GM19468 (cell line): ENCODE data around the gene P3R3URF.
A peak's percentile ranks its signal among the peaks of the same experiment; 100 is the strongest.

Experiments
- ATAC-seq: cut with Tn5 transposase; IDR thresholded peaks from one replicate; pipeline ENCODE4 v1.9.1; 2021; ENCODE audit warnings: mild to moderate bottlenecking, moderate library complexity, moderate number of reproducible peaks; ENCODE audit not compliant: unreplicated experiment; ENCODE audit errors: extremely low read depth

The P3R3URF gene

GRCh38 chr1:46134660-46135331 is 41.5 kb downstream of the P3R3URF start:
- no peak for ATAC-seq

GRCh38 chr1:46133781-46134350 is 42.4 kb downstream of the P3R3URF start:
- no peak for ATAC-seq

DNA sequence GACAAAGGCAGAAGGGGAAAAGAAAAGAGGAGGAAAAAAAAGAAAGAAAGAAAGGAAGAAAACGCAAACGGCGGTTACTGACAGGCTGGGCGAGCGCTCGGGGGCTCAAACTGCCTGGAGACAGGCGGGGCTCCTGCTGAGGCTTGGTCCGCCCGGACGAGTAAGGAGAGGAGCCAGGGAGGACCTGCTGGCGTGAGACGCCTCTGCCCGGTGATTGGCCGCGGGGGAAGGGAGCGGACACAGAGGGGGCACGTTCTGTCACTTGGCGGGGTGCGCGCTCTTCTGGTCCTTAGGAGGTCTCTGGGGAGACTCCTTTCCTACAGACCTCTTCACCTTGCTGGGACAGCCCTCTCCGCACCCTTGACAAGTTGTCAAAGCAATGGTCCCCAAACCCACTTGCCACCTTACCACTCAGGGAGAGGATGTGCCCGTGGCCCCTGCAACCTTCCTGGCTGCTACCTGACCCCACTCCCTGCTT is 43.1 kb downstream of the P3R3URF start:
- ATAC-seq, result peak; percentile 19

- peak; percentile 81 for ATAC-seq
Observed at GRCh38 chr1:46132529-46133180, 43.6 kb downstream of the P3R3URF start, which contains the start of gene PIK3R3. PIK3R3 (minus strand) TSS chr1:46132629; CDS start chr1:46131952, 677 bp downstream.

DNA sequence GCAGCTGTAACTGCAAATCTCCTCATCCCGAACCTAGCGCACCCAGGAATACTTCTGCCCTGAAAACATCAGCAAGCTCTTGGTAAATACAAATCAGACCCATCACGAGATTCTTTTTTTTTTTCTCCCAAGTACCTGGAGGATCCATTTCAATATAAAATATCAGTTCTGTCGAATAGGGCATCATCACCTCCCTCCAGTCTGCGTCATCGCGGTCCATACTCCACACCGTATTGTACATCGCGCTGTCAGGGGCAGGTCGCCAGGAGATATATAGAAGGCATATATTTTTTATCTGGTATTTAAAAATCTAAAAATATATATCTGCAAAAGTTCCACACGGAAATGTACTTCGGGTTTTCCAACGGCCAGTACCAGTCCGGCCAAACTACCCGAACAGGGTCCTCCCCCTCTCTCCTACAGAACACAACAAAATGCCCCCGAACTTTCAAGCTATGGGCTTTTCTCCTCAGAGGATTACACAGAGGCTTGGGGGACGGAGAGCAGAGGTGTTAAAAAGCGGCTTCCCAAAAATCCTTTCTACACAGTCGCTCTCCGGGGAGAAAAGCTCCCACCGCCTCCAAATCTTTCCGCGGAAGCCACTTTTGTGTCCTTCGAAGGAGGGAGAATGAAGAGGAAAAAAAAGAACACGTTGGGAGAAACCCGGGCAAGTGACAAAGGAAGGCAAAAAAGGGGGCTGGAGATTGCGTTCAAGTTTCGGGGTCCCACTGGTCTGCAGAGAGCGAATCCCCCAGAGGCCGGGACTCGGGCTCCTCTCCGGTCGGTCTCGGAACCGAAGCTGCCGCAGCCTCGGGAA is 44.4 kb downstream of the P3R3URF start:
- ATAC-seq, result no peak

- no peak for ATAC-seq
Observed at GRCh38 chr1:46131093-46131492, 45.2 kb downstream of the P3R3URF start.

DNA sequence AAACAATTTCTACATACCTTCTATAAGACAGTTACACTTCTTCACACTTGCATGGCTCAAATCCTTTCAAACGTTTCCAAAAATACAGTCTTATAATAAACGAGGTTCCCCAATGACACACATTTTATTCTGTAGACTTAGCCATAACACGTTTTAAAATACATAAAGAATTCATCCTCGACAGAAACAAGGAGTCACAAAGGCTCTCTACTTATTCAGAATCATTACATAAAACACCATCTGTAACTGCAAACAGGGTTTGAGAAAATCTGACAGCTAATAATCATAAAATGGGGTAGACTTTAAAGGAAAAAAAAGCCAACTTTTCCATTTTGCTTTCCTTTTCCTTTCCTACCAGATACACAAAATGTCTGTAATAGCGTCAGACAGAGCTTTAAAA is 45.7 kb downstream of the P3R3URF start:
- ATAC-seq, result no peak

DNA sequence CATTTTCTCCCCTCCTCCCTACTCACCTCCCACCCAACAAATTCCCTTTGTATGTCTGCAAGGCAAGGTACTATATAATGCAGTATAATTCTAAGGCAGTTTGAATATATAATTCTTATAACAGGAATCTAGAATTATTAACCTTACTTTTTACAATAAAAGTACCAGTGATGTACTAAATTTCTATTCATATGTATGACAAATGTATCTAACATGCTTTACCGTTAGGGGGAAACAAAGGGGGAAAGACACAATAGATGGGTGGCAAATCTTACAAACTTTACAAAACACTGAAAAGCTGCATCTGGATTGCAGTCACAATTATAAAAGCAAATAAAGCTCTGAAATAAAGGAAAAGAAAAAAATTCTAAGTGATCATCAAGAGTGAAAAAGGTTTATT is 46.2 kb downstream of the P3R3URF start:
- ATAC-seq, result no peak

- no peak for ATAC-seq
Observed at GRCh38 chr1:46128344-46128743, 47.9 kb downstream of the P3R3URF start.
